GM13977 (cell line): ENCODE data around the gene ZNRF3.

Experiments
- DNase-seq: peaks from one replicate; pipeline ENCODE4 v3.0.0; 2012; ENCODE audit warnings: low spot score
- in situ Hi-C: fragments of 300-500 bp; cut with MboI; formaldehyde crosslinking; loops from one replicate; pipeline ENCODE4 v1.12.0; 2022; ENCODE audit warnings: low sequenced_read_pairs, low pct_unique_long_range_greater_than_20kb, mixed read lengths, inconsistent platforms; ENCODE audit not compliant: unreplicated experiment
- TF ChIP-seq, protein P1 (sequence below): IDR thresholded peaks from 2 replicates; pipeline ENCODE4 v1.5.1; 2012; ENCODE audit warnings: mild to moderate bottlenecking, control low read depth; ENCODE audit not compliant: insufficient read depth; ENCODE audit errors: extremely low read depth, missing control alignments

ZNRF3 gene

DNA sequence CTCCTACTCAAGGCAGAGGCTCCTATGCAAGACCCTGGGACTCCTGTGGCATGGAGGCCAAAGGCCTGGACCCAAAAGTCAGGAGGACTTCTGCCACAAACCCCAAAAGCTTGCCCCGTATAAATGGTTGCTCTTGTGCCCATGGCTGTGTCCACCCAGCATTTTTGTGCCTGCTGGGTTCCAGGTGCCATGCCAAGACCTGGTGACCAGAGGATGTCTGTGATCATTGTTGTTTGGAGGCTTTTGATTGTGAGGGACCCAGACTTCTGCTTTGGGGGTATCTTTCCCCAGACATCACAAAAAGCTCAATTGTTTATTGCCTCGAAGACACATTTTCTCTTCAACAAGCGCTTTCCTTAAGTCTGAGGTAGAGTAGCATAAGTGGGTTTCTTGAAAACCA lies 143.2 kb downstream of the ZNRF3 start:
- TF ChIP-seq, protein P1, sequence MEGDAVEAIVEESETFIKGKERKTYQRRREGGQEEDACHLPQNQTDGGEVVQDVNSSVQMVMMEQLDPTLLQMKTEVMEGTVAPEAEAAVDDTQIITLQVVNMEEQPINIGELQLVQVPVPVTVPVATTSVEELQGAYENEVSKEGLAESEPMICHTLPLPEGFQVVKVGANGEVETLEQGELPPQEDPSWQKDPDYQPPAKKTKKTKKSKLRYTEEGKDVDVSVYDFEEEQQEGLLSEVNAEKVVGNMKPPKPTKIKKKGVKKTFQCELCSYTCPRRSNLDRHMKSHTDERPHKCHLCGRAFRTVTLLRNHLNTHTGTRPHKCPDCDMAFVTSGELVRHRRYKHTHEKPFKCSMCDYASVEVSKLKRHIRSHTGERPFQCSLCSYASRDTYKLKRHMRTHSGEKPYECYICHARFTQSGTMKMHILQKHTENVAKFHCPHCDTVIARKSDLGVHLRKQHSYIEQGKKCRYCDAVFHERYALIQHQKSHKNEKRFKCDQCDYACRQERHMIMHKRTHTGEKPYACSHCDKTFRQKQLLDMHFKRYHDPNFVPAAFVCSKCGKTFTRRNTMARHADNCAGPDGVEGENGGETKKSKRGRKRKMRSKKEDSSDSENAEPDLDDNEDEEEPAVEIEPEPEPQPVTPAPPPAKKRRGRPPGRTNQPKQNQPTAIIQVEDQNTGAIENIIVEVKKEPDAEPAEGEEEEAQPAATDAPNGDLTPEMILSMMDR: no peak
- in situ Hi-C loops: loop anchor here (25.0 kb wide), 1 partner anchor 211 kb away; no protein-coding TSS in a partner anchor
- no peak for DNase-seq

DNA sequence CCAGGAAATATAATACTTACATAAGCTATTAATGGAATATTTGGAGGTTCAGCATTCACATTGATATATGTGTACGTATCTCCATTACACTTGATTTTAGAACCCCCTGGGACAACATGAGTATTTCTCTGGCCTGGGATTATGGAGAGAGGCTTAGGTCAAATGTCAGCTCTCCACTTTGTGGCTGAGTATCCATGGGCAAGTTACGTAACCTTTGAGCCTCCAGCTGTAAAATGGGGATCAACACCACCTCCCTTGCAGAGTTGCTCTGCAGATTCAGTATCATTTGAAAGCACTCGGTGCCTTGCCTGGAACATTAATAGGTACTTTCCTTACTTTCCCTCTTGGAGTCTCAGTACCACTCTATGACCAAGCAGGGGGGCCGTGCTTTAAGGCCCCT lies 145.1 kb downstream of the ZNRF3 start:
- TF ChIP-seq, protein P1: no peak
- in situ Hi-C loops: loop anchor here (25.0 kb wide), 1 partner anchor 209 kb away; no protein-coding TSS in a partner anchor
- DNase-seq: no peak

DNA sequence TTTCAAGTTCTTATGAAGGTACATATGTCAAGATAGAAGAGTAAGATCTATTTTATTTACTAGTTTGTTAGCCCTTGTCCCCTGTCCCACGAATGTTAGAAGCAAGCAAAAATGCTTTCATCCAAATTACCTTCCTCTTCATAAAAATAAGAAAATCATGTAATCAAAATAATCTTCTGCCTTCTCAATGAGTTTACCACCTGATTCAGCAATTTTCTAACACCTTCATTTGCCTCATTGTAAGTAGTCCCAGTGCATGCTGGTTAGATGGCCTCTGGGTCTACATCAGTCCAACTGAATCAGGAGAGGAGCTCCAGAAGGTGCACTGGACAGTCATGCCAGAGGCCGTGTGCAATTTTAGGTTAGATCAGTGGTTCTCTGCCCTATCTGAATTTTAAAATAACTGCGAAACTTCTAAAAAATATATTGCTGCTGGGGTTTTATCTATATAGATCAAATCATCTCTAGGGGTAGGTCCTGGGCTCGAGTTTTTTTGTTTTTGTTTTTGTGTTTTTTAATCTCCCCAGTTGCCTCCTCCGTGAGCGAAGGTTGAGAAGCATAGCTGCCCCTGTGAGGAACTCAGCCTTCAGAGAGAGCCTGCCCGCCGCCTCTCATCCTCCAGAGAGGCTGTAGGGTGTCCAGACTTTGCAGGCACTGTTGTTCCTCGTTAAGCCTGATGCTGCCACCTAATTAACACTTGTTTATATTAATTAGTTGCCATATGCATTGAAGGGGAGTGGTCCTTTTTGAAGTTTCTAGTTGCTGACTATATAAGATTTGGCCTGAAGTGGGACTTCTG lies 146.0 kb downstream of the ZNRF3 start:
- no peak for DNase-seq
- TF ChIP-seq, protein P1: no peak
- in situ Hi-C loops: loop anchor here (25.0 kb wide), 1 partner anchor 208 kb away; no protein-coding TSS in a partner anchor

DNA sequence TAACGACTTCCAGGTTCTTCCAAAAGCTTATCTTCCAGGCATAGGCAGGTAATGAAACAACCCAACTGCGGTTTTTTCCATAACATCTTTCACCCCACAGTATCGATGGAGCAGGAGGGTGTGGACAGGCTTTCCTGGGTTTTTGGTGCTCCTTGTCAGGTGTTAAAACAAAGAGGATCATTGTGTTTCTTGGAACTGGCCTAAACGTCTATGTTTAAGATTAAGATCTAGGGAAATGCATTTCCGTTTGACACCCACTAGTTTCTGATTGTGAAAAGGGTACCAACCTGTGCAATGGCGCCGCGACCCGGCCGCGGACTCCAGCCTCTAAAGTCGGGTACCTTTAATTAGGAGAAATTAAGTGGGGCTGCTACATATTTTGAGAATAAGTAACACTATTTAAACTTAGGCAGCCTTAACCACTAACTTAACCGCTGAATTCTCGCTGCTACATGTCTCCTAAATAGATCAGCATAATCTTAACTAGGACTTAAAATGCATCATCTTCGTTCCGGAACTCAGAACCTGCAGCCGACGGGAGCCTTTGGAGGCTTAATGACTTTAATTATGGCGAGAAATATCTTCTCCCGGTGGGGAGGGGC lies 146.7 kb downstream of the ZNRF3 start:
- in situ Hi-C loops: loop anchor here (25.0 kb wide), 1 partner anchor 207 kb away; no protein-coding TSS in a partner anchor
- TF ChIP-seq, protein P1: no peak

DNA sequence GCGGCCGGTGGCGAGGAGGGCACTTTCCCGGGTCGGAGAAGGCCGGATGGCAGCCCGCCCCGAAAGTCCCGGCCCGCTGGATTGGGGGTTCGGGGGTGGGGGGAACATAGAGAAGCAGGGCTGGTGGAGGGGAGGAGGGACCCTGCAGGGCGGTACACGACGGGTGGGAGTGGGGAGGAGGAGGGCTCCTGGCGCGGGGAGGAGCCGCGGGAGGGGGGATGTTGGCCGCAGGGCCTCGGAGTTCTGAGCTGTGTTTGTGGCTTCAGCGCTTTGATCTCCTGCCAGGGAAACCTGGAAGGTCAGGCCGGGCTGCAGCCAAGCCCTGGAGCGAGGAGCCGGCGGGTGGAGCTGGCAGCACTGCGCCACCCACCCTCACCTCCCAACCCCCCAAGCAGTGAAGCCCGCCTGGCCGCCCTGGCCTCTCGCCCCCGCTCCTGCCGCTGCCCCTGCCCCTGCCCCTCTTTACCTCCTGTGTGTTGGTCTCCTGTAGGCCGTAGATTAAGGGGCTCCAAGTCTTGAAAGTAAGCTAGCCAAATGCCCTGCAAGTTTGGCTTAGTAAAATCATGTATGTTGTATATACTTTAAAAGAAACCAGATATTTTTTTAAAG lies 147.3 kb downstream of the ZNRF3 start:
- TF ChIP-seq, protein P1: no peak
- in situ Hi-C loops: loop anchor here (25.0 kb wide), 1 partner anchor 207 kb away; no protein-coding TSS in a partner anchor
- no peak for DNase-seq

More for the DNA sequence above, 146.7 kb downstream of the ZNRF3 start:
- no peak for DNase-seq

DNA sequence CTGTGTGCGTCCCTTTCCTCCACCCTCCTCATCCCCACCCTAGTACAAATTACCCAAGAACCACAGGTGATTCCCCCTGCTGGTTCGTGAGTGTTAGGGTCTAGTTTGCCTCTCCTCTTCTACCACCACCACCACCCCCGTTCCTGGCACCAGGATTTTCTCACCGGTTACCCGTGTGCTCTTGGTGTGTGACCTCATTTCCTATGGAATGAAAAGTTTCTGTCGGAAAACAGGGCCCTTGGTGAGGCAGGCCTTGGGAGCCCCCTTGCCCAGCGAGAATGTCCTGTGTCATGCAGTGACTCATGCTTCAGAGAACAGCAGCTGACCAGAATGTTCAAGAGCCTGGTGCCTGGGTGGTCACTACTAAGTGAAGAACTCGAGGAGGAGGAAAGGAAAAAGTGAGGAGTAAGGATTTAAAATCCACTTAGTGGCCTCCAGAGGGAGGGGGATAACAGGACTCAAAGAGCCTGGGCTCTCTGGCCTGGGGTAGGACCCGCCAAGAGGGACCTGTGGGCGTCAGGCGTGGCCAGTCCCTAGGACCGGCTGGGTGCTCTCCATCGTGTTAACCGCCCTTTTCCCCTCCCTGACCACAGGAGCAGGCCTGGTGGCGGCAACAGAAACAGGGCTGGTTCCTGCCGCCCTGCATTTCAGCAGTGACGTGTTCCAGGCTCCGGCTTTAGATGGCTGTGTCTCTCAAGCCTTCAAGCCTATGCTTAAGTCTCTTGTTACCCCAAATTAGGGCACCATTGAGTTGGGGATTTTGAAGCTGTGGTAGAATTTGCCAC lies 148.0 kb downstream of the ZNRF3 start:
- in situ Hi-C loops: loop anchor here (25.0 kb wide), 1 partner anchor 206 kb away; no protein-coding TSS in a partner anchor
- TF ChIP-seq, protein P1: no peak
- DNase-seq: no peak
